Smooth muscle cell (in vitro differentiated cells): ENCODE data around the gene FOXN3. TPM values are rescaled to one million over a fixed set of nuclear protein-coding genes. Genes with fewer than 3 reads are reported as not detected.
A peak's percentile ranks its signal among the peaks of the same experiment; 100 is the strongest.

Experiments
- DNase-seq: peaks from one replicate; lab custom pipeline; 2025; ENCODE audit not compliant: unreplicated experiment; lab: John Stamatoyannopoulos, UW
- H2AFZ ChIP-seq: fragments of 200-600 bp; sonication (generic); 2 replicates; pipeline ENCODE4 v1.6.0; 2016; ENCODE audit warnings: antibody characterized with exemption, low read depth, mild to moderate bottlenecking
- H3F3A ChIP-seq: fragments of 200-600 bp; sonication (generic); 2 replicates; pipeline ENCODE4 v1.6.0; 2017; ENCODE audit warnings: antibody characterized with exemption, low read depth
- H3K27ac ChIP-seq: fragments of 200-600 bp; sonication (generic); 2 replicates; pipeline ENCODE4 v1.5.1; 2016; ENCODE audit warnings: low read depth, mild to moderate bottlenecking
- H3K27me3 ChIP-seq: fragments of 200-600 bp; sonication (generic); 2 replicates; pipeline ENCODE4 v1.6.1; 2016; ENCODE audit warnings: low read depth, mild to moderate bottlenecking
- H3K36me3 ChIP-seq: fragments of 200-600 bp; sonication (generic); 2 replicates; pipeline ENCODE4 v1.5.1; 2016; ENCODE audit warnings: low read depth
- H3K4me1 ChIP-seq: fragments of 200-600 bp; sonication (generic); 2 replicates; pipeline ENCODE4 v1.5.1; 2016; ENCODE audit warnings: low read depth
- H3K4me2 ChIP-seq: fragments of 200-600 bp; sonication (generic); 2 replicates; pipeline ENCODE4 v1.6.0; 2016; ENCODE audit warnings: mild to moderate bottlenecking
- H3K4me3 ChIP-seq: fragments of 200-600 bp; sonication (generic); 2 replicates; pipeline ENCODE4 v1.5.1; 2016; ENCODE audit warnings: mild to moderate bottlenecking
- H3K79me2 ChIP-seq: fragments of 200-600 bp; sonication (generic); 2 replicates; pipeline ENCODE4 v1.6.0; 2016; ENCODE audit warnings: low read depth, mild to moderate bottlenecking
- H3K9ac ChIP-seq: fragments of 200-600 bp; sonication (generic); 2 replicates; pipeline ENCODE4 v1.6.0; 2016; ENCODE audit warnings: low read depth
- H3K9me3 ChIP-seq: fragments of 200-600 bp; sonication (generic); replicated peaks from 2 replicates; pipeline ENCODE4 v1.5.1; 2016; ENCODE audit warnings: low read depth
- H4K20me1 ChIP-seq: fragments of 200-600 bp; sonication (generic); 2 replicates; pipeline ENCODE4 v1.6.0; 2016; ENCODE audit warnings: low read depth
- WGBS: methylation state at CpG from one replicate; pipeline ENCODE4 v1.1.7; 2016; ENCODE audit warnings: low lambda C conversion rate; 5-methylcytosine and 5-hydroxymethylcytosine counted together
- polyA plus RNA-seq: library from polyadenylated mRNA; unstranded; fragments of >200 nt; fragmentation: Nextera tagmentation; extraction: Ambion mirVana; gene quantifications from 2 replicates; pipeline ENCODE4 v1.2.1, GENCODE V29; 2016
- total RNA-seq: library from RNA; depleted of rRNA; stranded (reverse); fragments of >200 nt; gene quantifications from 2 replicates; pipeline ENCODE4 v1.2.3, GENCODE V29; 2014
- TF ChIP-seq, protein P1 (sequence below): fragments of 200-600 bp; sonication (generic); IDR thresholded peaks from 2 replicates; pipeline ENCODE4 v1.5.1; 2017; ENCODE audit warnings: borderline replicate concordance, mild to moderate bottlenecking, antibody characterized with exemption; ENCODE audit not compliant: insufficient read depth, poor library complexity, severe bottlenecking

Gene FOXN3
- total and polyA plus RNA-seq, 2 experiments from 2014 or later = 24.5 to 31.5 TPM

DNA sequence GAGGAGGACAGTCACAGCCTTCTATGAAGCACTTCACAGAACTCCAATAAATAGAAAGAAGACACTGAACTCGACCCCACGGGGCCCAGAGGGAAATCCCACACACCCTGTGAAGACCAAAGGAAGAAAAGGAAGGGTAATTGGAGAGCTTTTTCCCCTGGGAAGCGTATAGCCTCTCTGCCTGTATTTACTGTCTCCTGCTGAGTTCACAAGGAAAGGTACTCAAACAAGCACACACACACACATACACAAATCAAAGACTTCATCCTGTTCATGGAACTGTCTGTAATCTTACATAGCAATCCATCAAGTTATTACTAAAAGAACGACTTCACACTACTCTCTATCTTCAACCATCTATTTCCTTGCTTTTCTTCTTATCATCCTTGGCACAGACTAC is 15.3 kb downstream of the FOXN3 start:
- no peaks in the 10 kb centered on the region for H3K9me3 ChIP-seq
- no peak overlapping the region for H3K27ac ChIP-seq
- H2AFZ ChIP-seq = no peak overlapping the region
- H3F3A ChIP-seq = peaks cover 12% of the 10 kb centered on the region
- no peak overlapping the region for H3K4me2 ChIP-seq
- H3K79me2 ChIP-seq = peaks cover 67% of the 10 kb centered on the region
- no peaks in the 10 kb centered on the region for H3K27me3 ChIP-seq
- 77% methylated on average over 4 of the region's 4 CpGs for WGBS
- no peaks in the 10 kb centered on the region for H3K4me1 ChIP-seq
- TF ChIP-seq, protein P1, sequence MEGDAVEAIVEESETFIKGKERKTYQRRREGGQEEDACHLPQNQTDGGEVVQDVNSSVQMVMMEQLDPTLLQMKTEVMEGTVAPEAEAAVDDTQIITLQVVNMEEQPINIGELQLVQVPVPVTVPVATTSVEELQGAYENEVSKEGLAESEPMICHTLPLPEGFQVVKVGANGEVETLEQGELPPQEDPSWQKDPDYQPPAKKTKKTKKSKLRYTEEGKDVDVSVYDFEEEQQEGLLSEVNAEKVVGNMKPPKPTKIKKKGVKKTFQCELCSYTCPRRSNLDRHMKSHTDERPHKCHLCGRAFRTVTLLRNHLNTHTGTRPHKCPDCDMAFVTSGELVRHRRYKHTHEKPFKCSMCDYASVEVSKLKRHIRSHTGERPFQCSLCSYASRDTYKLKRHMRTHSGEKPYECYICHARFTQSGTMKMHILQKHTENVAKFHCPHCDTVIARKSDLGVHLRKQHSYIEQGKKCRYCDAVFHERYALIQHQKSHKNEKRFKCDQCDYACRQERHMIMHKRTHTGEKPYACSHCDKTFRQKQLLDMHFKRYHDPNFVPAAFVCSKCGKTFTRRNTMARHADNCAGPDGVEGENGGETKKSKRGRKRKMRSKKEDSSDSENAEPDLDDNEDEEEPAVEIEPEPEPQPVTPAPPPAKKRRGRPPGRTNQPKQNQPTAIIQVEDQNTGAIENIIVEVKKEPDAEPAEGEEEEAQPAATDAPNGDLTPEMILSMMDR = no peak
- DNase-seq = no peak
- H3K4me3 ChIP-seq = no peak overlapping the region
- H3K9ac ChIP-seq = no peak overlapping the region
- peaks cover 81% of the 10 kb centered on the region for H4K20me1 ChIP-seq
- H3K36me3 ChIP-seq = no peaks in the 10 kb centered on the region

GRCh38 chr14:89401241-89401640 is 15.8 kb downstream of the FOXN3 start:
- H3K9me3 ChIP-seq = no peaks in the 10 kb centered on the region

GRCh38 chr14:89400529-89400928 is 16.5 kb downstream of the FOXN3 start:
- H3K27ac ChIP-seq = no peak overlapping the region
- H3K9ac ChIP-seq = peak overlapping the region; percentile 41
- H3K79me2 ChIP-seq = peaks cover 65% of the 10 kb centered on the region
- H3K4me1 ChIP-seq = no peaks in the 10 kb centered on the region
- H3F3A ChIP-seq = peaks cover 12% of the 10 kb centered on the region
- 97% methylated on average over 2 of the region's 2 CpGs for WGBS
- no peak overlapping the region for H3K4me3 ChIP-seq
- no peak for DNase-seq
- H4K20me1 ChIP-seq = peaks cover 74% of the 10 kb centered on the region
- H2AFZ ChIP-seq = no peak overlapping the region
- TF ChIP-seq, protein P1 = no peak
- no peaks in the 10 kb centered on the region for H3K27me3 ChIP-seq
- H3K36me3 ChIP-seq = no peaks in the 10 kb centered on the region
- H3K9me3 ChIP-seq = no peaks in the 10 kb centered on the region
- no peak overlapping the region for H3K4me2 ChIP-seq

More at GRCh38 chr14:89401241-89401640, 15.8 kb downstream of the FOXN3 start:
- H3K4me3 ChIP-seq = no peak overlapping the region
- H3K79me2 ChIP-seq = peaks cover 67% of the 10 kb centered on the region
- H3F3A ChIP-seq = peaks cover 12% of the 10 kb centered on the region
- no peak overlapping the region for H3K4me2 ChIP-seq
- H3K4me1 ChIP-seq = no peaks in the 10 kb centered on the region
- H3K36me3 ChIP-seq = no peaks in the 10 kb centered on the region
- no peak overlapping the region for H2AFZ ChIP-seq
- H3K27me3 ChIP-seq = no peaks in the 10 kb centered on the region
- TF ChIP-seq, protein P1 = no peak
- 96% methylated on average over 5 of the region's 5 CpGs for WGBS
- peaks cover 79% of the 10 kb centered on the region for H4K20me1 ChIP-seq
- no peak overlapping the region for H3K27ac ChIP-seq
- H3K9ac ChIP-seq = no peak overlapping the region
- DNase-seq = no peak

DNA sequence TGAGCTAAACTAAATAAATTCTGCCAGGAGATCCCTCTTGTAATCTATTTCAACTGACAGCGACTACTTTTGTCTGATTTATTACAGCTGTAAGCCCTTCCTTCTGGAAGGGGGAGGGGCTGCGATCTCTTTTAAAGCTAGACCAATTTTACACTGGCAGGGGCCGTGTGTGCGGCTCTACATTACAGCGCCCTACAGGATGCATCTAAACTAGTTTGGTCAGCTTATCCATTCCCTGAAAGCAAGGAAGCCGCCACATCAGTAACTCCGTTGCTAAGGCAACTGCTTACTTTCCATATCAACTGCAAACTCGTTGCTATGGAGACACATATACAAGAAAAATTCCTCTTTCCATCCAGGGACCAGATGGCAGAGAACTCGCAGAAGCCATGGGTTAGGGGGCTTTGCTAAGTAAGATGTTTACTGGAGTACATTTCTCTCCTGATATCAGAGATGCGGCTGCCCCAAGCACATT is 17.4 kb downstream of the FOXN3 start:
- TF ChIP-seq, protein P1 = no peak
- no peaks in the 10 kb centered on the region for H3K27me3 ChIP-seq
- H3K79me2 ChIP-seq = peaks cover 65% of the 10 kb centered on the region
- H3K4me1 ChIP-seq = no peaks in the 10 kb centered on the region
- no peak overlapping the region for H3K4me2 ChIP-seq
- peak overlapping the region; percentile 57 for H3K9ac ChIP-seq
- 35% methylated on average over 10 of the region's 10 CpGs for WGBS
- no peaks in the 10 kb centered on the region for H3K9me3 ChIP-seq
- H3F3A ChIP-seq = peaks cover 12% of the 10 kb centered on the region
- H2AFZ ChIP-seq = no peak overlapping the region
- no peak overlapping the region for H3K4me3 ChIP-seq
- peak overlapping the region; percentile 50 for H3K27ac ChIP-seq
- no peak for DNase-seq
- H4K20me1 ChIP-seq = peaks cover 70% of the 10 kb centered on the region
- H3K36me3 ChIP-seq = no peaks in the 10 kb centered on the region
